ENCODE data around the gene KCNIP3. TPM values are rescaled to one million over a fixed set of nuclear protein-coding genes. Genes with fewer than 3 reads are reported as not detected.

Gene KCNIP3
- total and polyA plus RNA-seq, 4 donors: 0.26 to 1.1 (median 0.62) TPM

- H3K36me3 ChIP-seq (ENCODE audit: control insufficient read depth in 4 of 4, insufficient read depth in 3 of 4, low read depth in 1 of 4, low read length in 3 of 4): no peaks in the 10 kb centered on the region
- no peaks in the 10 kb centered on the region for H3K27me3 ChIP-seq (ENCODE audit: control insufficient read depth in 4 of 4, insufficient read depth in 4 of 4, low read length in 3 of 4)
- TF ChIP-seq CTCF (IDR thresholded peaks at IDR 0.05; ENCODE audit: low read depth, low read length, missing input control) (no peak), MAX (IDR thresholded peaks at IDR 0.05) (no peak)
- peaks cover 4 to 17% (median 16%) of the 10 kb centered on the region in 4 donors for H3K4me1 ChIP-seq (ENCODE audit: control insufficient read depth in 4 of 4, insufficient read depth in 4 of 4, low read length in 3 of 4)
- WGBS: 85% methylated on average over 8 of the region's 8 CpGs
- no peak overlapping the region for H3K27ac ChIP-seq (ENCODE audit: low read depth in 1 of 2, low read length in 2 of 2)
- no peak overlapping the region for H3K4me3 ChIP-seq (ENCODE audit: low read depth in 1 of 3, low read length in 3 of 3)
- H3K9me3 ChIP-seq (ENCODE audit: control insufficient read depth in 4 of 4, low read length in 3 of 4): no peaks in the 10 kb centered on the region
- H3K9ac ChIP-seq (ENCODE audit: low read depth in 1 of 2, low read length in 2 of 2): no peak overlapping the region
- DNase-seq (ENCODE audit: low spot score): no peak
Measured at GRCh38 chr2:95309599-95309998, 12.5 kb downstream of the KCNIP3 start.

- Histone ChIP-seq H3K9ac (ENCODE audit: low read depth in 1 of 2, low read length in 2 of 2) (no peak overlapping the region), H3K27me3 (ENCODE audit: control insufficient read depth in 4 of 4, insufficient read depth in 4 of 4, low read length in 3 of 4) (no peaks in the 10 kb centered on the region), H3K9me3 (ENCODE audit: control insufficient read depth in 4 of 4, low read length in 3 of 4) (no peaks in the 10 kb centered on the region), H3K4me1 (ENCODE audit: control insufficient read depth in 4 of 4, insufficient read depth in 4 of 4, low read length in 3 of 4) (peaks cover 0 to 11% (median 10%) of the 10 kb centered on the region in 4 donors), H3K27ac (ENCODE audit: low read depth in 1 of 2, low read length in 2 of 2) (no peak overlapping the region), H3K4me3 (ENCODE audit: low read depth in 1 of 3, low read length in 3 of 3) (no peak overlapping the region), H3K36me3 (ENCODE audit: control insufficient read depth in 4 of 4, insufficient read depth in 3 of 4, low read depth in 1 of 4, low read length in 3 of 4) (no peaks in the 10 kb centered on the region)
- TF ChIP-seq TAF1 (conservative IDR thresholded peaks at IDR 0.05) (no peak), ATF3 (IDR thresholded peaks at IDR 0.05) (no peak), ZBTB33 (IDR thresholded peaks at IDR 0.05) (no peak), JUND (IDR thresholded peaks at IDR 0.05) (no peak)
- no peak for DNase-seq (ENCODE audit: low spot score)
- WGBS: 82% methylated on average over 8 of the region's 8 CpGs
Measured at GRCh38 chr2:95310216-95310615, 13.1 kb downstream of the KCNIP3 start.

- Histone ChIP-seq H3K36me3 (ENCODE audit: control insufficient read depth in 4 of 4, insufficient read depth in 3 of 4, low read depth in 1 of 4, low read length in 3 of 4) (no peaks in the 10 kb centered on the region), H3K27me3 (ENCODE audit: control insufficient read depth in 4 of 4, insufficient read depth in 4 of 4, low read length in 3 of 4) (no peaks in the 10 kb centered on the region), H3K9me3 (ENCODE audit: control insufficient read depth in 4 of 4, low read length in 3 of 4) (no peaks in the 10 kb centered on the region), H3K4me3 (ENCODE audit: low read depth in 1 of 3, low read length in 3 of 3) (no peak overlapping the region), H3K4me1 (ENCODE audit: control insufficient read depth in 4 of 4, insufficient read depth in 4 of 4, low read length in 3 of 4) (peaks cover 0 to 7% (median 6%) of the 10 kb centered on the region in 4 donors), H3K27ac (ENCODE audit: low read depth in 1 of 2, low read length in 2 of 2) (no peak overlapping the region), H3K9ac (ENCODE audit: low read depth in 1 of 2, low read length in 2 of 2) (no peak overlapping the region)
- WGBS: 61% methylated on average over 4 of the region's 4 CpGs
- no peak for DNase-seq (ENCODE audit: low spot score)
- TF ChIP-seq YY1 (IDR thresholded peaks at IDR 0.05): no peak
- TF ChIP-seq HNF4G (IDR thresholded peaks at IDR 0.05): no peak
- no peak for TF ChIP-seq TAF1 (conservative IDR thresholded peaks at IDR 0.05)
- TF ChIP-seq REST (IDR thresholded peaks at IDR 0.05): no peak
- no peak for TF ChIP-seq HNF4A (conservative IDR thresholded peaks at IDR 0.05)
- no peak for TF ChIP-seq JUND (IDR thresholded peaks at IDR 0.05)
- TF ChIP-seq EGR1 (IDR thresholded peaks at IDR 0.05; ENCODE audit: low read depth in 2 of 2): no peak
- TF ChIP-seq ZBTB33 (IDR thresholded peaks at IDR 0.05): no peak
- TF ChIP-seq ATF3 (IDR thresholded peaks at IDR 0.05): no peak
- TF ChIP-seq MAX (IDR thresholded peaks at IDR 0.05): no peak
- TF ChIP-seq FOXA1 (IDR thresholded peaks at IDR 0.05): no peak
- no peak for TF ChIP-seq FOXA2 (IDR thresholded peaks at IDR 0.05)
- TF ChIP-seq RXRA (IDR thresholded peaks at IDR 0.05): no peak
- TF ChIP-seq RAD21 (IDR thresholded peaks at IDR 0.05): no peak
- no peak for TF ChIP-seq GABPA (IDR thresholded peaks at IDR 0.05 in 1 of 2, conservative IDR thresholded peaks at IDR 0.05 in 1 of 2)
- no peak for TF ChIP-seq NR2F2 (IDR thresholded peaks at IDR 0.05)
- TF ChIP-seq SP1 (IDR thresholded peaks at IDR 0.05): no peak
Measured at GRCh38 chr2:95310651-95311050, 13.5 kb downstream of the KCNIP3 start.

Measured in liver (tissue), 9 donors.